ENCODE data around the gene GPR26.

- no peak for TF ChIP-seq GATA2 (IDR thresholded peaks at IDR 0.05; ENCODE audit: low read depth, low read length)
- TF ChIP-seq GATA3 (IDR thresholded peaks at IDR 0.05; ENCODE audit: low read depth, low read length), result no peak
These were observed 8.6 kb downstream of the GPR26 start for GRCh38 chr10:123674741-123675140.
